Heart right ventricle (tissue), 16 donors: ENCODE data around the gene ARID5B. TPM values are rescaled to one million over a fixed set of nuclear protein-coding genes. Genes with fewer than 3 reads are reported as not detected.

Source experiments
- ATAC-seq, 8 donors: fragments of 200-7000 bp; cut with Tn5 transposase; one replicate each; pipeline ENCODE4 v1.9.1; 2020; ENCODE audit warnings: mild to moderate bottlenecking in 8 of 8, moderate library complexity in 8 of 8, moderate number of reproducible peaks in 1 of 8
- DNase-seq, 2 donors: peaks; one replicate each; pipeline ENCODE4 v3.0.0-alpha.2; 2020
- H3K27ac ChIP-seq, 10 donors: fragments of 200-600 bp; sonication (generic) in 2 of 10; one replicate each; pipeline versions ENCODE4 v1.5.0 to v1.8.0; 2020 to 2022; ENCODE audit warnings: mild to moderate bottlenecking in 3 of 10
- H3K27me3 ChIP-seq, 7 donors: fragments of 200-600 bp; one replicate each; pipeline ENCODE4 v1.8.0; 2021 to 2022; ENCODE audit warnings: mild to moderate bottlenecking in 2 of 7
- H3K36me3 ChIP-seq, 9 donors: fragments of 200-600 bp; sonication (generic) in 1 of 9; one replicate each; pipeline versions ENCODE4 v1.5.0 to v1.8.0; 2020 to 2022; ENCODE audit warnings: mild to moderate bottlenecking in 2 of 9
- H3K4me1 ChIP-seq, 9 donors: fragments of 200-600 bp; sonication (generic) in 1 of 9; one replicate each; pipeline versions ENCODE4 v1.5.0 to v1.8.0; 2020 to 2022; ENCODE audit warnings: mild to moderate bottlenecking in 4 of 9
- H3K4me3 ChIP-seq, 10 donors: fragments of 200-600 bp; sonication (generic) in 2 of 10; one replicate each; pipeline versions ENCODE4 v1.5.0 to v1.8.0; 2020 to 2022; ENCODE audit warnings: mild to moderate bottlenecking in 7 of 10, moderate library complexity in 2 of 10
- H3K9me3 ChIP-seq, 11 donors: fragments of 200-600 bp in 10 of 11; sonication (generic) in 2 of 11; one replicate each; pipeline versions ENCODE4 v1.5.0 to v1.8.0; 2013 to 2022; ENCODE audit warnings: mild to moderate bottlenecking in 2 of 11, control low read depth in 1 of 11, moderate library complexity in 1 of 11
- CTCF ChIP-seq, 9 donors: fragments of 200-600 bp; sonication (generic) in 2 of 9; IDR thresholded peaks; one replicate each; pipeline versions ENCODE4 v1.5.0 to v1.8.0; 2021 to 2022; ENCODE audit warnings: antibody characterized with exemption in 9 of 9, mild to moderate bottlenecking in 5 of 9, moderate library complexity in 1 of 9
- WGBS, 2 donors: extraction: QIAGEN DNeasy Blood & Tissue Kit; methylation state at CpG; one replicate each; pipeline ENCODE4 v1.1.7; 2013; ENCODE audit warnings: inconsistent platforms in 1 of 2; 5-methylcytosine and 5-hydroxymethylcytosine counted together
- intact Hi-C, 10 donors: fragments of 100-400 bp; cut with DNase I; formaldehyde crosslinking; loops; one replicate each; pipeline versions ENCODE4 v1.11.1 to v1.14.2; 2022
- polyA plus RNA-seq, 2 donors: library from polyadenylated mRNA; stranded (reverse); fragments of 200-250 nt; gene quantifications; one replicate each; pipeline ENCODE4 v1.2.3, GENCODE V29; 2013
- total RNA-seq, 10 donors: library from RNA; stranded (reverse); fragmentation: NEBNext Ultra II Directional in 3 of 10; extraction: Animal tissue kit (Norgen Biotek cat#: 25700) in 3 of 10; gene quantifications; one replicate each; pipeline versions ENCODE4 v1.2.1 to v1.2.4, GENCODE V29; 2021 to 2023
- donor health status: Arrhythmogenic right ventricular cardiomyopathy.
- donor health status: ischemic (EF 13 %, LVEDD 7.1; RV severe dilation, severe dysfunction).
- donor health status: healthy with polysubstance abuse.
- donor health status: DM: no; HTN: yes; CAD: no.
- donor health status: DM: no; HTN: no; CAD: no.
- donor health status: ischemic (EF 25% LVEDD 6.9; RV normal size, moderate dysfunction).
- donor health status: ischemic (EF 25% LVEDD 5.7; RV mildly dilated, moderate dysfunction).
- donor health status: healthy.
- donor health status: DM: yes; HTN: yes; CAD: no.
- donor health status: Ischemic cardiomyopathy.
- donor health status: ischemic (EF 35%, LVEDD 5.7; RV mildly dilated, moderate dysfunction).
- donor health status: nonischemic (EF 11% LVEDD 7.7; RV severe dilation, severe dysfunction).
- donor health status: DM: yes; HTN: yes; CAD: no.
- donor health status: PGD.
- donor health status: ischemic (EF 29% LVEDD 5.4; RV normal size, mild dysfunction).
- donor health status: nonischemic (EF 23%, LVEDD 6.1; RV moderate dilation, normal function).

The ARID5B gene
- total and polyA plus RNA-seq, 12 donors, result 5.3 to 108 (median 25.5) TPM

- H3K27me3 ChIP-seq, result no peaks in the 10 kb centered on the region
- intact Hi-C loops, result no loop called here
- no peak for TF ChIP-seq CTCF (IDR thresholded peaks at IDR 0.05)
- H3K9me3 ChIP-seq, result no peaks in the 10 kb centered on the region
- H3K4me1 ChIP-seq, result peaks cover 10 to 86% (median 67%) of the 10 kb centered on the region in 9 donors
- no peak for DNase-seq
- WGBS, 2 donors, result 59 to 68% methylated on average over 11 of the region's 11 CpGs
- no peak overlapping the region for H3K4me3 ChIP-seq
- H3K27ac ChIP-seq, result peak overlapping the region in 9 of 10 donors; percentile 5 to 69 (median 48)
- peaks cover 0 to 86% (median 22%) of the 10 kb centered on the region in 9 donors for H3K36me3 ChIP-seq
- peak in 5 of 8 donors; percentile 35 to 79 (median 66) for ATAC-seq
Observed at GRCh38 chr10:62075414-62075813, 173.9 kb downstream of the ARID5B start.

- DNase-seq (no peak), ATAC-seq (no peak)
- peaks cover 0 to 81% (median 19%) of the 10 kb centered on the region in 9 donors for H3K36me3 ChIP-seq
- no peaks in the 10 kb centered on the region for H3K27me3 ChIP-seq
- H3K4me3 ChIP-seq, result no peak overlapping the region
- intact Hi-C loops, result no loop called here
- peaks cover 13 to 86% (median 69%) of the 10 kb centered on the region in 9 donors for H3K4me1 ChIP-seq
- 71 to 77% methylated on average over 8 of the region's 8 CpGs for WGBS, 2 donors
- peak overlapping the region in 7 of 10 donors; percentile 27 to 69 (median 48) for H3K27ac ChIP-seq
- no peak for TF ChIP-seq CTCF (IDR thresholded peaks at IDR 0.05)
- no peaks in the 10 kb centered on the region for H3K9me3 ChIP-seq
Observed at GRCh38 chr10:62075912-62076311, 174.4 kb downstream of the ARID5B start.

- H3K27me3 ChIP-seq, result no peaks in the 10 kb centered on the region
- 44 to 51% methylated on average over 2 of the region's 2 CpGs for WGBS, 2 donors
- H3K27ac ChIP-seq, result peak overlapping the region in 9 of 10 donors; percentile 6 to 69 (median 43)
- ATAC-seq (peak in 4 of 8 donors; percentile 14 to 41 (median 26)), DNase-seq (no peak)
- TF ChIP-seq CTCF (IDR thresholded peaks at IDR 0.05), result peak in 1 of 9 donors; percentile 10
- intact Hi-C loops, result no loop called here
- H3K4me1 ChIP-seq, result peaks cover 21 to 94% (median 72%) of the 10 kb centered on the region in 9 donors
- no peaks in the 10 kb centered on the region for H3K9me3 ChIP-seq
- no peak overlapping the region for H3K4me3 ChIP-seq
- peaks cover 0 to 71% (median 13%) of the 10 kb centered on the region in 9 donors for H3K36me3 ChIP-seq
Observed at GRCh38 chr10:62076891-62077290, 175.4 kb downstream of the ARID5B start.

- ATAC-seq, result no peak
- Histone ChIP-seq H3K4me1 (peaks cover 25 to 94% (median 74%) of the 10 kb centered on the region in 9 donors), H3K36me3 (peaks cover 0 to 66% (median 7%) of the 10 kb centered on the region in 9 donors), H3K27me3 (no peaks in the 10 kb centered on the region), H3K9me3 (no peaks in the 10 kb centered on the region), H3K4me3 (no peak overlapping the region), H3K27ac (peak overlapping the region in 7 of 10 donors; percentile 6 to 69 (median 43))
- 38 to 41% methylated on average over 2 of the region's 2 CpGs for WGBS, 2 donors
- intact Hi-C loops, result no loop called here
- DNase-seq, result no peak
- TF ChIP-seq CTCF (IDR thresholded peaks at IDR 0.05), result no peak
Observed at GRCh38 chr10:62077330-62078015, 176.0 kb downstream of the ARID5B start.
